H9 (cell line): ENCODE results near the gene PPP2R5E. TPM values are rescaled to one million over a fixed set of nuclear protein-coding genes. Genes with fewer than 3 reads are reported as not detected.

ENCODE experiments used
- DNase-seq: peaks from one replicate; pipeline ENCODE4 v3.0.0-alpha.2; 2017
- H2AFZ ChIP-seq: one replicate; pipeline ENCODE4 v1.6.1; 2013; ENCODE audit warnings: mild to moderate bottlenecking, low read length, control low read depth, moderate library complexity
- H2AK5ac ChIP-seq: 2 replicates; pipeline ENCODE4 v1.6.1; 2013; ENCODE audit warnings: low read length, control low read depth, mixed read lengths; ENCODE audit not compliant: insufficient read length
- H2BK120ac ChIP-seq: one replicate; pipeline ENCODE4 v1.6.1; 2013; ENCODE audit warnings: low read depth, mild to moderate bottlenecking, low read length, control low read depth, inconsistent platforms; ENCODE audit not compliant: poor library complexity, severe bottlenecking
- H2BK12ac ChIP-seq: 2 replicates; pipeline ENCODE4 v1.6.1; 2013; ENCODE audit warnings: low read length, control low read depth, mixed read lengths, low read depth; ENCODE audit not compliant: insufficient read length
- H2BK15ac ChIP-seq: 2 replicates; pipeline ENCODE4 v1.6.1; 2013; ENCODE audit warnings: low read depth, low read length, control low read depth
- H2BK20ac ChIP-seq: one replicate; pipeline ENCODE4 v1.6.1; 2013; ENCODE audit warnings: low read depth, mild to moderate bottlenecking, low read length, control low read depth, inconsistent platforms; ENCODE audit not compliant: poor library complexity, severe bottlenecking
- H2BK5ac ChIP-seq: 2 replicates; pipeline ENCODE4 v1.6.1; 2013; ENCODE audit warnings: low read length, control low read depth, mixed read lengths; ENCODE audit not compliant: insufficient read length
- H3K14ac ChIP-seq: 2 replicates; pipeline ENCODE4 v1.6.1; 2013; ENCODE audit warnings: low read length, control low read depth; ENCODE audit not compliant: insufficient read depth
- H3K18ac ChIP-seq: 2 replicates; pipeline ENCODE4 v1.6.1; 2013; ENCODE audit warnings: low read depth, mild to moderate bottlenecking, mixed read lengths, low read length, control low read depth; ENCODE audit not compliant: insufficient read length
- H3K23ac ChIP-seq: 2 replicates; pipeline ENCODE4 v1.6.1; 2013; ENCODE audit warnings: low read length, control low read depth, mixed read lengths, low read depth; ENCODE audit not compliant: insufficient read length
- H3K23me2 ChIP-seq: 2 replicates; pipeline ENCODE4 v1.6.1; 2013; ENCODE audit warnings: low read depth, mild to moderate bottlenecking, mixed read lengths, low read length, control low read depth; ENCODE audit not compliant: insufficient read length, poor library complexity, severe bottlenecking
- H3K27ac ChIP-seq: 2 replicates; pipeline ENCODE4 v1.5.1; 2013; ENCODE audit warnings: low read length, control low read depth, mixed read lengths, low read depth; ENCODE audit not compliant: insufficient read length
- H3K27me3 ChIP-seq: 2 replicates; pipeline ENCODE4 v1.6.1; 2013; ENCODE audit warnings: low read length, control low read depth, inconsistent platforms; ENCODE audit not compliant: insufficient read depth
- H3K4ac ChIP-seq: 2 replicates; pipeline ENCODE4 v1.6.1; 2013; ENCODE audit warnings: low read depth, mild to moderate bottlenecking, control low read depth, inconsistent platforms, low read length, moderate library complexity
- H3K4me1 ChIP-seq: 2 replicates; pipeline ENCODE4 v1.6.1; 2013; ENCODE audit warnings: low read length, control low read depth, inconsistent platforms; ENCODE audit not compliant: insufficient read depth
- H3K4me2 ChIP-seq: 2 replicates; pipeline ENCODE4 v1.6.1; 2013; ENCODE audit warnings: low read length, control low read depth, mixed read lengths; ENCODE audit not compliant: insufficient read length, insufficient read depth
- H3K56ac ChIP-seq: 2 replicates; pipeline ENCODE4 v1.6.1; 2013; ENCODE audit warnings: low read depth, mild to moderate bottlenecking, mixed read lengths, low read length, control low read depth; ENCODE audit not compliant: insufficient read length
- H3K79me1 ChIP-seq: 2 replicates; pipeline ENCODE4 v1.6.1; 2013; ENCODE audit warnings: low read depth, mild to moderate bottlenecking, moderate library complexity, low read length, control low read depth, inconsistent platforms; ENCODE audit not compliant: insufficient read depth, poor library complexity, severe bottlenecking
- H3K79me2 ChIP-seq: 2 replicates; pipeline ENCODE4 v1.6.1; 2013; ENCODE audit warnings: low read length, control low read depth, inconsistent platforms; ENCODE audit not compliant: insufficient read depth
- H3K9ac ChIP-seq: 2 replicates; pipeline ENCODE4 v1.6.1; 2013; ENCODE audit warnings: low read length, control low read depth, mixed read lengths; ENCODE audit not compliant: insufficient read length; ENCODE audit errors: extremely low read depth
- H3K9me3 ChIP-seq: one replicate; pipeline ENCODE4 v1.6.1; 2013; ENCODE audit warnings: low read depth, low read length, inconsistent platforms; ENCODE audit not compliant: control insufficient read depth
- H3T11ph ChIP-seq: one replicate; pipeline ENCODE4 v1.6.1; 2013; ENCODE audit warnings: mild to moderate bottlenecking, low read length, control low read depth, inconsistent platforms
- H4K20me1 ChIP-seq: one replicate; pipeline ENCODE4 v1.6.1; 2013; ENCODE audit not compliant: control insufficient read depth, insufficient read length, insufficient read depth
- H4K5ac ChIP-seq: 2 replicates; pipeline ENCODE4 v1.6.1; 2013; ENCODE audit warnings: low read depth, mild to moderate bottlenecking, mixed read lengths, low read length, control low read depth; ENCODE audit not compliant: insufficient read length
- H4K8ac ChIP-seq: replicated peaks from 2 replicates; pipeline ENCODE4 v1.6.1; 2013; ENCODE audit warnings: low read length, control low read depth, mixed read lengths, low read depth; ENCODE audit not compliant: insufficient read length
- H4K91ac ChIP-seq: 2 replicates; pipeline ENCODE4 v1.6.1; 2013; ENCODE audit warnings: low read depth, mild to moderate bottlenecking, moderate library complexity, mixed read lengths, low read length, control low read depth; ENCODE audit not compliant: insufficient read length
- H3K27ac Mint-ChIP-seq, 3 experiments: 2 replicates in 2 of 3; 3 replicates in 1 of 3; pipeline ENCODE4 v1.8.0; 2020 to 2021; ENCODE audit warnings: mixed read lengths in 3 of 3, mild to moderate bottlenecking in 1 of 3, moderate library complexity in 1 of 3
- H3K27me3 Mint-ChIP-seq: 2 replicates; pipeline ENCODE4 v1.8.0; 2021; ENCODE audit warnings: low read depth, mild to moderate bottlenecking, moderate library complexity, mixed read lengths
- H3K36me3 Mint-ChIP-seq, 3 experiments: 2 replicates in 2 of 3; 3 replicates in 1 of 3; pipeline ENCODE4 v1.8.0; 2020 to 2021; ENCODE audit warnings: low read depth in 3 of 3, mixed read lengths in 3 of 3; ENCODE audit not compliant: insufficient read depth in 1 of 3
- H3K4me1 Mint-ChIP-seq, 2 experiments: 2 replicates each; pipeline ENCODE4 v1.8.0; 2020; ENCODE audit warnings: mixed read lengths in 2 of 2
- H3K4me3 Mint-ChIP-seq, 2 experiments: 2 replicates in 1 of 2; 3 replicates in 1 of 2; pipeline ENCODE4 v1.8.0; 2020 to 2021; ENCODE audit warnings: mild to moderate bottlenecking in 2 of 2, mixed read lengths in 2 of 2, moderate library complexity in 1 of 2
- H3K9me3 Mint-ChIP-seq, 2 experiments: 2 replicates in 1 of 2; 3 replicates in 1 of 2; pipeline ENCODE4 v1.8.0; 2020; ENCODE audit warnings: mild to moderate bottlenecking in 2 of 2, mixed read lengths in 2 of 2, moderate library complexity in 1 of 2
- WGBS: extraction: QIAGEN DNeasy Blood & Tissue Kit; methylation state at CpG from one replicate; pipeline ENCODE4 v1.1.7; 2013; ENCODE audit warnings: missing lambda C conversion rate, low lambda C conversion rate, mixed read lengths; ENCODE audit not compliant: insufficient read length; ENCODE audit errors: extremely low coverage; 5-methylcytosine and 5-hydroxymethylcytosine counted together
- total RNA-seq: library from RNA; stranded (reverse); gene quantifications from 2 replicates; pipeline ENCODE4 v1.2.1, GENCODE V29; 2021
- TF ChIP-seq, protein P1 (sequence below): fragments of 200-600 bp; sonication (generic); conservative IDR thresholded peaks from 3 replicates; pipeline ENCODE4 v1.8.0; 2021; ENCODE audit warnings: antibody characterized with exemption, mild to moderate bottlenecking

PPP2R5E gene
- total RNA-seq, 1 experiment from 2014 or later, result 65.8 TPM

DNA sequence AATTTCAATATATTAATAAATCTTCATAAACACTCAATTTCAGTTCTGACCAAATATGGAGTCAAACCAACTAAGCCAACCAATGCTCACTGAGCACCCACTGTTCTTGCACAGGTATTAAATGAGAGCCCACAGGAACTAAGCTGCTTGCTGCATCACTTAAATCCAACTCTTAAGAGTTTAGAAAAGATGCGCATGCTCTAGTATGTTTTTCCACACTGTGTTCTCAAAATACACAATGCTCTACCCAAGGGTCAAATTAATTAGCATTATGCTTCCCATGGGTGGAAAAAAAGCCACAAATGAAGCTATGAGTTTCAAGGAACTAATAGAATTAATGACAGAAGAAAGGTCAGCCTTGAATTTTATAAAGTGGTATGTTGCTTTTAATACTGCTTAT is 220.7 kb downstream of the PPP2R5E start:
- TF ChIP-seq, protein P1, sequence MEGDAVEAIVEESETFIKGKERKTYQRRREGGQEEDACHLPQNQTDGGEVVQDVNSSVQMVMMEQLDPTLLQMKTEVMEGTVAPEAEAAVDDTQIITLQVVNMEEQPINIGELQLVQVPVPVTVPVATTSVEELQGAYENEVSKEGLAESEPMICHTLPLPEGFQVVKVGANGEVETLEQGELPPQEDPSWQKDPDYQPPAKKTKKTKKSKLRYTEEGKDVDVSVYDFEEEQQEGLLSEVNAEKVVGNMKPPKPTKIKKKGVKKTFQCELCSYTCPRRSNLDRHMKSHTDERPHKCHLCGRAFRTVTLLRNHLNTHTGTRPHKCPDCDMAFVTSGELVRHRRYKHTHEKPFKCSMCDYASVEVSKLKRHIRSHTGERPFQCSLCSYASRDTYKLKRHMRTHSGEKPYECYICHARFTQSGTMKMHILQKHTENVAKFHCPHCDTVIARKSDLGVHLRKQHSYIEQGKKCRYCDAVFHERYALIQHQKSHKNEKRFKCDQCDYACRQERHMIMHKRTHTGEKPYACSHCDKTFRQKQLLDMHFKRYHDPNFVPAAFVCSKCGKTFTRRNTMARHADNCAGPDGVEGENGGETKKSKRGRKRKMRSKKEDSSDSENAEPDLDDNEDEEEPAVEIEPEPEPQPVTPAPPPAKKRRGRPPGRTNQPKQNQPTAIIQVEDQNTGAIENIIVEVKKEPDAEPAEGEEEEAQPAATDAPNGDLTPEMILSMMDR, result no peak
- Histone ChIP-seq H3K27ac (no peak overlapping the region), H3K14ac (no peak overlapping the region), H2BK20ac (no peak overlapping the region), H3K4me2 (no peak overlapping the region), H2BK15ac (no peak overlapping the region), H2AK5ac (no peak overlapping the region), H3K56ac (no peak overlapping the region), H2BK12ac (no peak overlapping the region), H3K23me2 (no peaks in the 10 kb centered on the region), H3K4me1 (peaks cover 5% of the 10 kb centered on the region; the same call in 1 of the 2 replicates), H3K4ac (no peak overlapping the region), H3K79me1 (no peaks in the 10 kb centered on the region), H3T11ph (no peak overlapping the region), H3K9me3 (no peaks in the 10 kb centered on the region), H3K79me2 (no peaks in the 10 kb centered on the region), H3K27me3 (no peaks in the 10 kb centered on the region), H4K20me1 (no peaks in the 10 kb centered on the region), H4K91ac (no peak overlapping the region), H3K23ac (no peak overlapping the region), H2AFZ (no peak overlapping the region), H3K18ac (no peak overlapping the region), H4K5ac (no peak overlapping the region), H2BK5ac (no peak overlapping the region), H4K8ac (no peak overlapping the region), H2BK120ac (no peak overlapping the region), H3K9ac (no peak overlapping the region)
- H3K27ac Mint-ChIP-seq, result no peak overlapping the region
- no peaks in the 10 kb centered on the region for H3K9me3 Mint-ChIP-seq
- no peaks in the 10 kb centered on the region for H3K27me3 Mint-ChIP-seq
- DNase-seq, result no peak
- no peaks in the 10 kb centered on the region; a peak in 1 of 7 replicates for H3K36me3 Mint-ChIP-seq
- no peak overlapping the region for H3K4me3 Mint-ChIP-seq
- peaks cover 11 to 14% of the 10 kb centered on the region in 2 experiments for H3K4me1 Mint-ChIP-seq
- WGBS, result no CpG with 5 or more reads among the region's 1 CpG

Other genes starting within 250 kb of the PPP2R5E start
- not detected in 2 replicates for gene GPHB5, start 224.4 kb downstream of the PPP2R5E start, total RNA-seq
- 24.0 and 26.4 TPM in 2 replicates for gene WDR89, start 98.5 kb upstream of the PPP2R5E start, total RNA-seq
- gene SGPP1, start 184.7 kb upstream of the PPP2R5E start, total RNA-seq, result 5.5 and 5.8 TPM in 2 replicates